HG03460 (cell line): ENCODE measurements around the gene PPP5C.
"Not testable (repeated sequence)": the region's sequence is repeated elsewhere in the genome, so short reads cannot be mapped to it uniquely, and the experiment has no call there.

ENCODE experiments used
- ATAC-seq: cut with Tn5 transposase; IDR thresholded peaks from one replicate; pipeline ENCODE4 v1.9.1; 2021; ENCODE audit not compliant: unreplicated experiment

Gene PPP5C

DNA sequence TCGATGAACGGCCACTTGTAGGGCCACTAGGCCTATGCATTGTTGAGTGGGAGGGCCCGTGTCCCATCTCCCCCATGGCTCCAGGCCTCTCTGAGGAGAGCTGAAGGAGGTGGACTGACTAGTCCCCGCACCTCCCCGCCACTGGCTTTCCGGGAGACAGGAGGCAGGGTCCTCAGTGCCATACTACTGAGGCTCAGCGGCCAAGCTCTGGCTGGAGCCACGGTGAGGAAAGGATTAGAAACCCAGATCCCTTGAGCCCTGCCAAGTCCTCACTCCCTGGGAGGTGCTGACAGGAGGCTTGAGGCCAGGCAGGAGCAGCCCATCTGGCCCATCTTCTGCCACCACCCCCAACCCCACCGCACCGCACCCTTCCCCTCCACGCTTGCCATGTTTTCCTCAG, 37.5 kb downstream of the PPP5C start:
- ATAC-seq = no peak

DNA sequence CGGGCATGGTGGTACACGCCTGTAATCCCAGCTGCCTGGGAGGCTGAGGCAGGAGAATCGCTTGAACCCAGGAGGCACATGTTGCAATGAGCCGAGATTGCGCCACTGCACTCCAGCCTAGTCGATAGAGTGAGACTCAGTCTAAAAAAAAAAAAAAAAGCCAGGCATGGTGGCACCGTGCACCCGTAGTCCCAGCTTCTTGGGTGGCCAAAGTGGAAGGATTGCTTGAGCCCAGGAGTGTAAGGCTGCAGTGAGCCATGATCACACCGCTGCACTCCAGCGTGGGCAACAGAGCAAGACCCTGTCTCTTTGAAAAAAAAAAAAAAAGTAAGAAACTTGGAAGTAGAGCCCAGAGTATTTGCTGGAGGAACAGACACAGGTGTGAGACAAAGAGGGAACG, 38.7 kb downstream of the PPP5C start:
- ATAC-seq = no peak

DNA sequence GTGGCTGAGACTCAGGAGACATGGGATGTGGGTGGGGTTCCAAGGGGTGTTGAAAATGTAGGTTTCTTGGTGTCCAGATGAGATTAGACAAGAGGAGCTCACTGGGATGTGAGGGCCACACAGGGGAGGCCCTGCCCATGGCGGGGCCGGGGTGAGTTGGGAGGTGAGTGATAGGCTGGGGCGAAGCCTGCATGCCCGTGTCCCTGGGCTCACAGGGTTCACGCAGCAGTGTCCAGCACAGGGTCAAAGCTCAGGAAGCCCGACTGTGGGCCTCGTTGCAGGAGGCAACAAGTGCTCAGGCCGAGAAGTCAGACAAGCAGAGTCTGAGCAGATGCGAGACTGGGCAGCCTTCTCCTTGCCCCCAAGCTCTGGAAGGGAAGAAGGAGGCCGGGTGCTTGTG, 39.3 kb downstream of the PPP5C start:
- no peak for ATAC-seq

DNA sequence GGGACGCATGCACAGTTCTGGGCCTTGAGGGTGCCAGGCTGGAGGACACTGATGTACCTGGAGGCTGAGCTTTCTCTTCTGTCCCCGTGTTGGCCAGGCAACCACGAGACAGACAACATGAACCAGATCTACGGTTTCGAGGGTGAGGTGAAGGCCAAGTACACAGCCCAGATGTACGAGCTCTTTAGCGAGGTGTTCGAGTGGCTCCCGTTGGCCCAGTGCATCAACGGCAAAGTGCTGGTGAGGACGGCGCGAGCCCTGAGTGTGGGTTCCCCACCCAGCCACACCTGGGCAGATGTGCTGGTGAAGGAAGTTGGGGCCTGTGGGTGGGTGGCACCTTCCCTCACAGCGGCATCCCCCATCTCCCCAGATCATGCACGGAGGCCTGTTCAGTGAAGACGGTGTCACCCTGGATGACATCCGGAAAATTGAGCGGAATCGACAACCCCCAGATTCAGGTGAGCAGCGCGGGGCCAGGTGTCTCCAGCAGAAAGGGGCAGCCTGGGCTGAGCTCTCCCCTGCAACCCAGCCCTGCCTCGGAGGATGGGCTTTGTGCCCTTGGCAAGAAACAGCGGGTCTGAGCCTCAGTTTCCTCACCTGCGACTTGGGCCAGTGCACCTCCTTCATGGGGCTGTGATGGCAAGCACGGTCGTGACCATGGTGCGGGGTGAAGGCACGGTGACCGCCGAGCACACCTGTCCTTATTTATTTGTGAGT, 40.3 kb downstream of the PPP5C start:
- ATAC-seq = no peak

DNA sequence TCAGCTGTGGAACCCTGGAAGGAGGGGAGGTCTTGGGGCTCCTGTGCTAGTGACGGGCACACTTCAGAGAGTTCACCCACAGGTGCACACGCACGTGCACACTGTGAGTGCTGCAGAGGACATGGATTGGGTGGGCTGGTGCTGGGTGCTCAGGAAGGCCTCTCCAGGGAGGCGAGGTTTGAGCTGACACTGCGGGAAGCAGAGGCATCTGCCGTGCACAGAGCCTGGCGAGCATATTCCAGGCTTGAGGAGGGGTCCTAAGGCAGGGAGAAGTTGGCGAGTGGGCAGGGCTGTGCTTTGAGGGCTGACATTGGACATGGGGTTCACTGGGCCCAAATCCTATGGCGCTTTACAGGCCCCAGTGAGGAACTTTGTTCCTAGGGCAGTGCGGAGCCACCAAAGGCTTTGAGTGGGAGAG, 40.8 kb downstream of the PPP5C start:
- ATAC-seq = no peak

DNA sequence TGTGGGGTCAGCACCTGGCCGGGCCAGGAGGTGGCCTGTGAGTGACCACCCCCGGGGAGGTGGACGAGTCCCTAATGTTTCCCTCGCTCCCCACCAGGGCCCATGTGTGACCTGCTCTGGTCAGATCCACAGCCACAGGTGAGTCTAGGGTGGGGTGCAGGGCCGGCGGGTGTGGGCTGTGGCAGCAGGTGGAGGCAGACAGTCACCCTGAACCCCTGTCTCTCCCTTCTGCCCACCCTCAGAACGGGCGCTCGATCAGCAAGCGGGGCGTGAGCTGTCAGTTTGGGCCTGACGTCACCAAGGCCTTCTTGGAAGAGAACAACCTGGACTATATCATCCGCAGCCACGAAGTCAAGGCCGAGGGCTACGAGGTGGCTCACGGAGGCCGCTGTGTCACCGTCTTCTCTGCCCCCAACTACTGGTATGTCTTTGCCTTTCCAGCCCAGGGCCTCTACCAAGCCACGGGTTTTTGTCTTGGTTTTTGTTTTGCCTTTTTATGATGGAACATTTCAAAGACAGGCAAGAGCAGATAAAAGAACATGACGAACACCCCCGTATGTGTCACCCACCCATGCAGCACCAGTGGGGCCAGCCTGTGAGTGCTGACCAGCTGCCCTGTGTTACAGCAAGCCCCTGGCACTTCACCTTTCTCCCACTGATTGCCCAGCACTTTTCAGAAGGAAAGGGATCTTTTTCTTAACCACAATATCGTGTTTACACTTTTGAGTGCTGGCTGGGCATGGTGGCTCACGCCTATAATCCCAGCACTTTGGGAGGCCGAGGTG, 41.6 kb downstream of the PPP5C start:
- ATAC-seq = no peak

DNA sequence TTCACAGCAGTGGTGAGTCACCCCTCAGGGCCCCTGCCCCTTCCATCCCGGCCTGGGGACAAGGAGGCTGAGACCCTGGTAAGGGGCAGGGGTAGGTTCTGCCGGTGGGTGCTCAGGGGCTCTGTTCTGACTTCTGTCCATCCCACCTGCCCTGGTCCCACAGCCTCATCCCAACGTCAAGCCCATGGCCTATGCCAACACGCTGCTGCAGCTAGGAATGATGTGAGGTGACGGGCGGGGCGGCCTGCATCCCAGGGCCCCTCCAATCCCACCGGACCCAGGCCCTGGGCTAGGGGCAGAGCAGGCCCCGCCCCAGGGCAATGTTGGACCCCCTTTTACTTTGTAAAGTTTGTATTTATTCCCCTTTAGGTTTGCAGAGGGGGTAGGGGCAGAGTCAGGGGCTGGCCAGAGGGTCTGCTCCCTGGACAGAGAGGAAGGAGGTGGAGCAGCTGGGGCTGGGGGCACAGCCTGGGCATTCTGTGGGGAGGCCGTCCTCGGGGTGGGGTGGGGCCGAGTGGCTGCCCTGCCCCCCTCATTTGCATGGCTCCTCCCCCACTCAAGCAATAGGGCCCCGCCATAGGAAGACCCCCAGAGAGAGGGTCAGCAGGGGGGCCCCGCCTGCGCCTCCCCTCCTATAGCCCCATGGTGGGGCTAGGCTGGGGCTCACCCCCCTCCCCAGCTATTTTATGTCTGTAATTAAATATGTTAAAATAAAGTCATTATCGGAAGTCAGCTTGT, 43.4 kb downstream of the PPP5C start:
- no peak for ATAC-seq

DNA sequence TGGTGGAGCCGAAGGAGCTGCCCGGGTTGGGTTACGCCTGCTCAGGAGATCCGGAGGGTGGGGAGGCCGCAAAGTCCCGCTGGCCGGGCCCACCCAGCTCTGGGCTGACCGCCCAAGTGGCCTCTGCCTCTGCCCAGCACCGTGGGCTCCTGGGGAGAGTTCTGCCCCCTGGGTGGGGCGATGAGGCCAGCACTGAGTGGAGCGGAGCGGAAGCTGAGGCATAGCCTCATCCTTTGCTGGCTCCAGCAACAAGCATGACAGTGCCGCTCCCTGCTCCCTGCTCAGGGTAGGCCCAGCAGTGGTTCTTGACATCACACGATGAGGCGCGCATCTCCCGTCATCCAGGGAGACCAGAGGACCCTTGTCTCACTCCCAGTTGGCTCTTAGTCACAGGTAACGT, 44.0 kb downstream of the PPP5C start:
- ATAC-seq = no peak

DNA sequence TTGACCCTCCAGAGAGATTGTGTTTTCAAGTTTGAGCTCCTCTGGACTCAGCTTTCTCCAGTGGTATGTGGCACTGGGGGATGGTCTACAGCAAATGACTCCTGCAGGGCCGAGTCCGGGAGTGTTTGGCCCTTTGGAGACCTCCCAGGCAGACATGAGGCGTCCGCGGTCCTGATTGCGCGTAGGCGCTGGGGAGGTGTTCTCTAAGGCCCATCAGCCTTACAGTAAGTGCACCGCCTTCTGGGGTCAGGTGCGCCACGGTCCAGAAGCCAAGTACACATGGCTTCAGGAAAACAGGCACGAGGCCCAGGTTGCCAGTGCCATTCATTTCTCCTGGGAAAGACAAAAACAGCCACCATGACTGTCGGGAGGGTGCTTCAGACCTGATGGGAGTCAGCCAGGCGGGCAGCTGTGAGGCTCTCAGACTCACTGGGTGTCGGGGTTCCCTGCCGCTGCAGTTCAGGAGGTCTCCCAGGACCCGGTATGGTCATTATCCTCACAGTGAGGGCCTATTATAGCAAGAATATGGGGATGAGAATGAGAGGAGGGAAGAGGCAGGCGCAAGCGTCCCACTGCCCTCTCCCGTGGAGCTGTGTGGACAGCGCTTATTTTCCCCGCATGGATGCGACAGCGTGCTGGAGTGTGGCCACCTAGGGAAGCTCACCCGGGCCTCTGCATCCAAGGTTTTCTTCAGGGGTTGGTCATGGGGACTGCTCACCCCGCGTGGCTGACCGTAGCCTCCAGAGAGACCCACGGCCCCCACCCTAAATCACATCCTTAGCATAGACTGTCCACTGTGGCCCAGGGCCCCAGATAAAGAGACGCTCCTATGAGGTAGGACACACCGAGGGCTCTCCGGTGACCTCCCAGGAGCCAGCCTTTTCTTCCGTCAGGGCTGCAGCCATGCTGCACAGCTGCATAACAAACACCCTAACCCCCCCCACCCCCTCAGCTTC, 44.7 kb downstream of the PPP5C start:
- no peak for ATAC-seq

DNA sequence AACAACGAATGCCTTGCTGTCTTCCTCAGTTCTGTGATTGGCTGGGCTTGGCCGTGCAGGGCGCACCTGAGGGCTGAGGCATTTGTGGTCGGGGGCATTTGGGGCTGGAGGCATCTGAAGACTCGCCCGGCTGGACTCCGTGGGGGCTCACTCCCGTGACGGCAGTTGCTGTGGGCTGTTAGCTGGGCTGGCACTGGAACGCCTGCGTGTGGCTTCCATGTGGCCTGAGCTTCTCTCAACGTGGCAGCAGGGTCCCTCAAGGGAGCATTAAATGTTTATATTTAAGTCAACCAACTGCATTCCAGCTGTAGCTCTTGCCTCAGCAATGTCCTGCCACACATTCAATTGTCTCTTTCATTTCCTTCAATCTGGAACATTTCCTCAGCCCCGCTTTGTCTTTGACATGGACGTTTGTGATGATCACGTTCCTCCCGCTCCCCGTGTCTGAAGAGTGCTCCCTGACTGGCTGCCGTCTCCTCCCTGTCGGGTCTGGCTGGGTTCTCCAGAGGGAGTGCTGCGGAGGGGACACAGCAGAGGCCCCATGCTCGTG, 45.4 kb downstream of the PPP5C start:
- ATAC-seq = no peak

DNA sequence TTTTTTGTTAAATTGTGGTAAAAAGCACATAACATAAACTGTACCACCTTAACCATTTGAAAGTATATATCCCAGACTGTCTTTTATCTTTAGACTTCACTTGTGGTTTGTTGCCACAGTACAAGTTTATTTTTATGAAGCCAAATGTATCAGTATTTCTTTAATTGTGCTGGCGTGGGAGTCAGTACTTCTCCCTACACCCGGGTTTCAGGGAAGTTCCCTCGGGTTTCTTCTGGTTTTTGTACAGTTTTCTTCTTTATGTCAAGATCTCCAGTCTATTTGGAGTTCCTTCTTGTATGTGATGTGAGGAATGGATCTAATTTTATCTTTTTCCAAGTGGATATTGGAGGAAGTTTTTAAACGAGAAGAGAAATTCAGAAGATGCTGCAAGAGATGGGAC, 46.0 kb downstream of the PPP5C start:
- ATAC-seq = no peak

DNA sequence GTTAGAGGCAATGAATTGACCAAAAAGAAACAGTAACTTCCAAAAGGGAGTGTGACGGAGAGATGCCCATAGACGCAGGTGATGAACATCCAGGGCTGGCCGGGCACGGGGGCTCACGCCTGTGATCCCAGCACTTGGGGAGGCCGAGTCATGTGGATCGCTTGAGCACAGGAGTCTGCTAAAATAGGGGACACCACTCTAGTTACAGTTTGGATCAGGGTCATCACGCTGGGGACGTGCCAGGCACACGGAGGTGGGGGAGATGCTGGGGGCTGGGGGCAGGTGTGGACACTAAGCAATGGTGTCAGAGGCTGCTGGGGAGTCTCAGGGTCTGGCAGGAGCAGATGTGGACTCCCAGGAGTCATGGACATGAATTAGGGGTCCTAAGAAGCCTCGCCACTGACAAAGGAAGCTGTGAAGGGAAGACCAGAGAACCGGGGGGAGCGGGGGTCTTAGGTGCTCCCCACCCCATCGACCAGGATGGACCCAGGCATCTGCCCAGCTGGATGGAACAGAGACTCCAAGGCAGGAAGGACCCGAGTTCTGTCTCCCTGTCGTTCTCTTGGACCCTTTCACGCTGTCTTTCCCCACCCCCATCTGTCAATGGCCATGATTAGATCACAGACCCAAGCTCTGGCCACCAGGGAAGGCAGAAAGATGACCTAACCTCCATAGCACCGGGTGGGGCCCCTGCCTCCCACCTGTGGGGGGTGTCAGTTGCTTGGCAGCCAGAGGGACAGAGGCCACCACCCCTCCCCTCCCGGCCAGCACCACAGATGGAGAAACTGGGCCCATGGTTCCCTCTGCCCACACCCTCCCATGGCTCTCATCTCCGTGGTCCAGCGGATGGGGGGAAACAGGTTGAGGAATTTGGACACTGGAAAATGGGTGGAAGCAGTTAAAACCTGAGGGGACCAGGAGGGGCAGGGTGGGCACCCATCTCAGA, 46.8 kb downstream of the PPP5C start:
- ATAC-seq = no peak

DNA sequence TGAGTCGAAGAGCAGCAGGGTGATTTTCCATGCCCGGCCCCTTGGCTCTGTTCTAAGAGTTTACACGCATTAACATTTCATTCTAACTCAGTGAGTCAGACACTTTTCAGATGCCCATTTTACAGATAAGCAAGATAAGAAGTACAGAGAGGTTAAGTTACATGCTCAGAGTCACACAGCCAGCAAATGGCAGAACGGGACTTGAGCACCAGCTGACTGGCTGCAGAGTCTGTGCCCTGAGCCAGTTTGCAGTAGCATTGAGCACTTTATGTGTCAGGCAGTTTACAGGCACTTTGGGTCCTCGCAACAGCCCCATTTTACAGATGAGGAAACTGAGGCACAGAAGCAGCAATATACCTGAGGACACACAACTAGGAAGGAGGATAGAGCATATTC, 47.5 kb downstream of the PPP5C start:
- ATAC-seq = no peak

DNA sequence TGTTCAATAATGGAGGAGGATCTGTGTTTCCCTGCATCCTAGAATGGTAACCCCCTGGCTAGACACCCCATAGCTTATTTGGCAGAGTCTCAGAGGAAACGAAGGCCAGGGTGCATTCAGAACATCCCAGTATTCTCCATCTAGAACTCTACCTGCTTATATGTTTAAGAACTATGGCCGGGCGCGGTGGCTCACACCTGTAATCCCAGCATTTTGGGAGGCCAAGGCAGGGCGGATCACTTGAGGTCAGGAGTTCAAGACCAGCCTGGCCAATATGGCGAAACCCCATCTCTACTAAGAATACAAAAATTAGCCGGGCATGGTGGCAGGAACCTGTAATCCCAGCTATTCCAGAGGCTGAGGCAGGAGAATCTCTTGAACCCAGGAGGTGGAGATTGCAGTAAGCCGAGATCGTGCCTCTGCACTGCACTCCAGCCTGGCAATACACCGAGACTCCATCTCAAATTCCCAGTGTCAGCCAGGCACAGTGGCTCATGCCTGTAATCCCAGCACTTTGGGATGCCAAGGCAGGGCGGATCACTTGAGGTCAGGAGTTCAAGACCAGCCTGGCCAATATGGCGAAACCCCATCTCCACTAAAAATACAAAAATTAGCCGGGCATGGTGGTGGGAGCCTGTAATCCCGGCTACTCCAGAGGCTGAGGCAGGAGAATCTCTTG, 51.1 kb downstream of the PPP5C start:
- not testable (repeated sequence) for ATAC-seq

DNA sequence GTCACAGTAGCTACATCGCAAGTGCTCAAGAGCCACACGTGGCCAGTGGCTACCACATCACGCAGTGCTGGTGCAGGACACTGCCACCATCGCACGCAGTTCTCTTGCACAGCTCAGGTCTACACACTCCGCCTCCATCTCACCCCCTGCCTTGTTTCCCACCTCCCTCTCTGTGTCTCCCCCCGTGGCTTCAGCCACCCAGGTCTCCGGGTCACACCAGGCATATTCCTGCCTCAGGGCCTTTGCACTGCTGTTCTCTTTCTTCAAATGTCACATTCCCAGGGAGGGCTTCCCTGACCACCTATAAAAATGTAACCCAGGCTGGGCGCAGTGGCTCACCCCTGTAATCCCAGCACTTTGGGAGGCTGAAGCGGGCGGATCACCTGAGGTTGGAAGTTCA, 55.8 kb downstream of the PPP5C start:
- ATAC-seq = no peak

DNA sequence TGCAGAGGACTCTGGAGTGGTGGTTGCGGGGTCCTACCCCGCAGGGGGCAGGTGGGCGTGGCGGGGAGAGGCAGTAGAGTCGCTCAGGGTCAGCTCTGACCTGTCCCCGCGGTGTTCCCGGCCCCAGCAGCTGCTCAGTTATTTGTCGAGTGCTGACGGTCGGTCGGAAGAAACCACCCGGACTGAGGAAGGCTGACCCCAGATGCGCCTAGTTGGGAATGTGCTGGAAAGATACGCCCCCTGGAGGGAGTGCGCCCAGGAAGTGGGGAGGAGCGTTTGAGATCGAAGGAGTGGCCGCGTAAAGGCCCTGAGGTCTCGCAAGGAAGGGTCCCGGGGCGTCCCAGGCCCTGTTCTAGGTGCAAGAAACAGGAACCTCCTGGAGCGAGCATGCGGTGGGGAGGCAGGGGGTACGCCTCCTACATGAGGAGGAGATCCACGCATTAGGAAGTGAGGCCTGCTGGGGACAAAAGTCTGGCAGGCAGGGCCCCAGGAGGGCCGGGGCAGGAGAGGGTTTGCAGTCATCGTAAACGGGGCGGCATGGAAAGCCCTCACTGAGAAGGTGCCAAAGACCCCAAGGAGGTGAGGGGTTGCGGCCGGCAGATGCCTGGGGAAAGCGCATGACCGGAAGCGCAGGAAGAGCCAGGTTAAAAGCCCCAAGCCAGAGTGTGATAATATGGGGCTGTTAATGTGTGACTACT, 57.3 kb downstream of the PPP5C start:
- ATAC-seq = no peak

DNA sequence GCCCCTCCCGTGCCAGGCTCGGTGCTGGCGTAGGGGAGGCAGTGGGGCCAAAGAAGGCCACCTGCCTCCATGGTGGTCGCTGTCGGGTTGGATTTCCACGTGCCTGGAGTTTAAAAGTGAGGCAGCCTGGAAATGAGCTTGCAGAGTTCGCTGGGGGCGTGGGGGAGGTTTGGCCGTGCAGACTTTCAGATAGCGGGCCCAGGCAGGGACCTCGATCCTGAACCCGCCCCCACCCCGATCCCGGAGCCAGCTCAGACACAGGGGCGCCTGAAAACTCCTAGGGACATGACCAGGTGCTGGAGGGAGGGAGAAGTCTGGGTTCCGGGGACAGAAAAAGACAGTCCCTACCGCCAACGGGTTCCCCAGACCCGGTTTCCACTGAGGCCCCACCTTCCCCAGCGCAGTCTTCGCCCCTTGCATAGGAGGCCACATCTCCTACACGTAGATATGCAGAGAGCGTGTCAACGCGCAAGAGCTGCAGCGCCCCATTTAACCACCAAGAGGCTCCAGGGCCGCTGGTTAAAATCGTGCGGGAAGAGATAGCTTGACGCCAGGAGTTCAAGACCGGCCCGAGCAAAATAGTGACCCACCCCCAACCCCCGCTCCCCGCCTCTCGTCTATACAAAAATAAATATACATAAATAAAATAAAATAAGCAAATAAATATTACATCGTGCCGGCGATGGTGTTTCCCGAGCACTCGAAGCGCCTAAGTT, 58.0 kb downstream of the PPP5C start:
- ATAC-seq = no peak

DNA sequence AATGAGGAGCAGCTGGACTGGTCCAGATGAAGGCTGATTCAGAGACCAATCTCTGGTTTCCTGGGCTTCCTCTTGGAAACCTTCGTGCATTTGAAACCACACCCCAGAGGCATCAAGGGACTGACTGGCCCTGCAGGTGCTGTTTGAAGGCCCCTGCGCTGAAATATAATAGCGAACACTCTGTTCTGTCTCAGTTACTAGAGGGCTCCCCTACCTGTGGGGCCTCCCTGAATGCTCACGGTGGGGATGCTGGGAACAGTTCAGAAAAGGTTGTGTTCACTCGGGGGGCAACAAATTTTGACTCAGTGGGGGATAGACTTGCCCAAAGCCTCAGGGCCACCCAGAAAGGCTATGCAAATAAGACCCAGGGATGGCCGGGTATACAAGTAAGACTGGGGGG, 60.1 kb downstream of the PPP5C start:
- ATAC-seq = no peak
